ENCODE results near the gene BTRC.

DNA sequence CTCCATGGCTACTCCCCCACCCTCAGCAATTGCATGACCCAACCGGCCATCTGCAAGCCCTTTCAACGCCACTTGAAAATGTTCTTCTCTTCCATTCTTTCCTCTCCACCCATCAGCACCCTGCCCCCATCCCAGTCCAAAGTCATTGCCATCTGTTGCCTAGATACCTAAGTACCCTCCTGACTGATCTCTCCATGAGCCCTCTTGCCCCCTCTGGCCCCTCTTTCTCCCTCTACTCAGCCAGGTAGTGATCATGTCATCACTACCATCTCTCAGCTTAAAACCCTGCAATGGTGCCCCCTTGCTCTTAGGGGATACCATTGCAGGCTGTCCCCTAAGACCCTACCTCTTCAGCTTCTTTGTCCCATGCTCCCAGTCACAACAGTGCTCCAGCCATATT lies 30.5 kb upstream of the BTRC start:
- TF ChIP-seq CTCF (IDR thresholded peaks at IDR 0.05 in 2 of 3, conservative IDR thresholded peaks at IDR 0.05 in 1 of 3; ENCODE audit: borderline replicate concordance in 1 of 3, insufficient read depth in 1 of 3, low read depth in 2 of 3, low read length in 2 of 3) (no peak), POLR2AphosphoS5 (IDR thresholded peaks at IDR 0.05; ENCODE audit: low read depth, low read length) (no peak)
- TF ChIP-seq, protein P1, sequence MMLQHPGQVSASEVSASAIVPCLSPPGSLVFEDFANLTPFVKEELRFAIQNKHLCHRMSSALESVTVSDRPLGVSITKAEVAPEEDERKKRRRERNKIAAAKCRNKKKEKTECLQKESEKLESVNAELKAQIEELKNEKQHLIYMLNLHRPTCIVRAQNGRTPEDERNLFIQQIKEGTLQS (IDR thresholded peaks at IDR 0.05), result no peak

Measured in HCT116 (cell line).